ENCODE data around the gene ALPG. TPM values are rescaled to one million over a fixed set of nuclear protein-coding genes. Genes with fewer than 3 reads are reported as not detected.

Gene ALPG
- total RNA-seq, 1 donor from 2014 or later, result 2.4 TPM

DNA sequence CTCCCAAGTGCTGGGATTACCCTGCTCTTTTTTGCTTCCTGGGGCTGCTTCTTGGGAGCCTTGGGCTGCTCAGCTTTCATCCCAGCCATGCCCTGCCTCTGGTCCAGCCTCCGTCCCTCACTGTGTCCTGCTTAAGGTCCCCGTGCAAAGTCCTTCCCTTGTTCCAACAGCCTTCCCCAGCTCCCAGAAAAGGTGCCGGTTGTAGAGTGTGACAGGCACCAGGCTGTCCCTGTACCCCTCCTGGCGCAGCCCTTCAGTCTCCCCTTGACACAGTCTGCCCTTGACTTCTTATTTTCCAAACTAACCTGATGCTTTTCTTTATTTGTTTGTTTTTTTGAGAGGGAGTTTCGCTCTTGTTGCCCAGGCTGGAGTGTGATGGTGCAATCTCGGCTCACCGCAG lies 29.2 kb downstream of the ALPG start:
- no peak overlapping the region for H3K4me3 Mint-ChIP-seq (ENCODE audit: unreplicated experiment)
- TF ChIP-seq, protein P1, sequence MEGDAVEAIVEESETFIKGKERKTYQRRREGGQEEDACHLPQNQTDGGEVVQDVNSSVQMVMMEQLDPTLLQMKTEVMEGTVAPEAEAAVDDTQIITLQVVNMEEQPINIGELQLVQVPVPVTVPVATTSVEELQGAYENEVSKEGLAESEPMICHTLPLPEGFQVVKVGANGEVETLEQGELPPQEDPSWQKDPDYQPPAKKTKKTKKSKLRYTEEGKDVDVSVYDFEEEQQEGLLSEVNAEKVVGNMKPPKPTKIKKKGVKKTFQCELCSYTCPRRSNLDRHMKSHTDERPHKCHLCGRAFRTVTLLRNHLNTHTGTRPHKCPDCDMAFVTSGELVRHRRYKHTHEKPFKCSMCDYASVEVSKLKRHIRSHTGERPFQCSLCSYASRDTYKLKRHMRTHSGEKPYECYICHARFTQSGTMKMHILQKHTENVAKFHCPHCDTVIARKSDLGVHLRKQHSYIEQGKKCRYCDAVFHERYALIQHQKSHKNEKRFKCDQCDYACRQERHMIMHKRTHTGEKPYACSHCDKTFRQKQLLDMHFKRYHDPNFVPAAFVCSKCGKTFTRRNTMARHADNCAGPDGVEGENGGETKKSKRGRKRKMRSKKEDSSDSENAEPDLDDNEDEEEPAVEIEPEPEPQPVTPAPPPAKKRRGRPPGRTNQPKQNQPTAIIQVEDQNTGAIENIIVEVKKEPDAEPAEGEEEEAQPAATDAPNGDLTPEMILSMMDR (IDR thresholded peaks at IDR 0.05; ENCODE audit: partially characterized antibody, unreplicated experiment), result no peak
- H3K27ac Mint-ChIP-seq (ENCODE audit: unreplicated experiment), result no peak overlapping the region
- no peaks in the 10 kb centered on the region for H3K4me1 Mint-ChIP-seq (ENCODE audit: low read depth, unreplicated experiment)
- H3K9me3 Mint-ChIP-seq (ENCODE audit: unreplicated experiment), result peaks cover 2% of the 10 kb centered on the region
- no peak for DNase-seq
- no peaks in the 10 kb centered on the region for H3K36me3 Mint-ChIP-seq (ENCODE audit: unreplicated experiment)
- peaks cover 13% of the 10 kb centered on the region for H3K27me3 Mint-ChIP-seq (ENCODE audit: unreplicated experiment)

DNA sequence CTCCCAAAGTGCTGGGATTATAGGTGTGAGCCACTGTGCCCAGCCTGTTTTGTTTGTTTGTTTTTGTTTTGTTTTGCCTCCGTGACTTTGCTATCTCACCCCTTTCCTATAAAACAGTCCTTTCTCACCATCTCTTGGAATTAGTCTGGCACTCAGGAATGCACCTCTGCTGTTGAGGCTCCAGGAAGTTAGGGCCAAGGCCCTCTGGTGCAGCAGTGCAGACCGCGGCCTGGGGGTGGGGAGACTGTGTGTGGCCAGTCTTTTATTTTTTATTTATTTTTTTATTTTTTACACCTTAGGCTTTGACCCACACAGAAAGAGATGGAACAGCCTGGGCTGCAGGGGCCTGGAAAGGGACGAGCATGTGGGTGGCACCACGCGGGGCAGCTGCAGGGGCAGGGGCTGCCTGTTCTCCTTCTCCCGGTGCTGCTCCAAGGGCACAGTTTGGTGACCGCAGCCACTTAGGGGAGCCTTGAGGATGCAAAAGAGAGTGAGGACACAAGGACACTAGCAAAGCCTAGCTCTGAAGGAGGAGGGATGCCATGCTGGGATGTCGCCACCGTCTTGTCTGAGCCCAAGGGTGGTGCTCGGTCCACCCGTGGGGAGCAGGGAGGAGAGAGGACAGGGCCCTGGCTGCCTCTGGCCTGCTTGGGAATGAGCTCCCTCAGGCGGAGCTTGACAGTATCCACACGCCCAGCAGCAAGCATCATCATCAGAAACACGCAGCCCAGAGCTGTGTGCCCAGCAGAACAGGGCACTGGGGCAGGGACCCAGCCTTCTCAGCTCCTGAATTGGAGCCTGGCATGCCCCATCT lies 29.9 kb downstream of the ALPG start:
- Mint-ChIP-seq H3K27me3 (ENCODE audit: unreplicated experiment) (peaks cover 16% of the 10 kb centered on the region), H3K4me3 (ENCODE audit: unreplicated experiment) (no peak overlapping the region), H3K36me3 (ENCODE audit: unreplicated experiment) (no peaks in the 10 kb centered on the region), H3K9me3 (ENCODE audit: unreplicated experiment) (peaks cover 2% of the 10 kb centered on the region), H3K27ac (ENCODE audit: unreplicated experiment) (no peak overlapping the region), H3K4me1 (ENCODE audit: low read depth, unreplicated experiment) (no peaks in the 10 kb centered on the region)
- TF ChIP-seq, protein P1 (IDR thresholded peaks at IDR 0.05; ENCODE audit: partially characterized antibody, unreplicated experiment), result no peak
- no peak for DNase-seq

DNA sequence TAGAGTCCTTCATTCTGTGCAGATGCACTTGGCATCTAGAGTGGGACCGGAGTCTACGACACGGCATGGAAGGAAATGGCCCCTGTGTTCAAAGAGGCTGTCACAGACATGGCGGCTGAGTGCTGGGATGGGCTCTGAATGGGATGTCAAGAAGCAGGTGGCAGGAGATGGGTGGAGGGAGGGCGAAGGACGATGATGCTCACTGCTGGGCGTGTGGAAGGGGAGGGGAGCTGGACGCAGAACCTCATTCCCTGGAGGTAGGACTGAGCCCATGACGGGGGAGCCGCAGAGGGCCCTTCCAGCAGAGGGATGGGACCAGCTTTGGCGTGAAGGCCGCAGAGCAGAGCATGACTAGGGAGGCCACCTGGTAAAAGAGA lies 30.5 kb downstream of the ALPG start:
- H3K4me1 Mint-ChIP-seq (ENCODE audit: low read depth, unreplicated experiment), result no peaks in the 10 kb centered on the region
- TF ChIP-seq, protein P1 (IDR thresholded peaks at IDR 0.05; ENCODE audit: partially characterized antibody, unreplicated experiment), result no peak
- no peak for DNase-seq
- no peaks in the 10 kb centered on the region for H3K36me3 Mint-ChIP-seq (ENCODE audit: unreplicated experiment)
- peaks cover 2% of the 10 kb centered on the region for H3K9me3 Mint-ChIP-seq (ENCODE audit: unreplicated experiment)
- H3K27me3 Mint-ChIP-seq (ENCODE audit: unreplicated experiment), result peaks cover 16% of the 10 kb centered on the region
- no peak overlapping the region for H3K4me3 Mint-ChIP-seq (ENCODE audit: unreplicated experiment)
- no peak overlapping the region for H3K27ac Mint-ChIP-seq (ENCODE audit: unreplicated experiment)

DNA sequence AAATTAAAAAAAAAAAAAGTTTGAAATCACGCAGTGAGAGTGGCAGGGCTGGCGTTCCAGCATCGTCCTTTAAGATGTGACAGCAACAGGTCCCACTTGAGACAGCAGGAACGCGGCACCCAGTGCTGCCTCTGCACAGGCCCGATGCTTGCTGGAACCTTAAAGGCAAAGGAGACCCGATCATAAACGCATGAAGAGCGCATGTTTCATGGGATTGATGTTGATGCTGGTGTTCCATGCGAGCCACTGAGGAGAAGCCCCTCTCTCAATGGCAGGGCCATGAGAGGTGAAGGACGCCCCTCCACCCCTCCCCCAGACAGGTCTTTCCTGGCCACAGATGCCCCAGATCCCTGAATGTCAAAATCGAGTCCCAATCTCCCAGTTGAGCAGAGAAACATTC lies 31.4 kb downstream of the ALPG start:
- Mint-ChIP-seq H3K4me1 (ENCODE audit: low read depth, unreplicated experiment) (no peaks in the 10 kb centered on the region), H3K4me3 (ENCODE audit: unreplicated experiment) (no peak overlapping the region), H3K27me3 (ENCODE audit: unreplicated experiment) (peaks cover 16% of the 10 kb centered on the region), H3K9me3 (ENCODE audit: unreplicated experiment) (peaks cover 2% of the 10 kb centered on the region), H3K27ac (ENCODE audit: unreplicated experiment) (no peak overlapping the region), H3K36me3 (ENCODE audit: unreplicated experiment) (no peaks in the 10 kb centered on the region)
- TF ChIP-seq, protein P1 (IDR thresholded peaks at IDR 0.05; ENCODE audit: partially characterized antibody, unreplicated experiment), result no peak
- no peak for DNase-seq

DNA sequence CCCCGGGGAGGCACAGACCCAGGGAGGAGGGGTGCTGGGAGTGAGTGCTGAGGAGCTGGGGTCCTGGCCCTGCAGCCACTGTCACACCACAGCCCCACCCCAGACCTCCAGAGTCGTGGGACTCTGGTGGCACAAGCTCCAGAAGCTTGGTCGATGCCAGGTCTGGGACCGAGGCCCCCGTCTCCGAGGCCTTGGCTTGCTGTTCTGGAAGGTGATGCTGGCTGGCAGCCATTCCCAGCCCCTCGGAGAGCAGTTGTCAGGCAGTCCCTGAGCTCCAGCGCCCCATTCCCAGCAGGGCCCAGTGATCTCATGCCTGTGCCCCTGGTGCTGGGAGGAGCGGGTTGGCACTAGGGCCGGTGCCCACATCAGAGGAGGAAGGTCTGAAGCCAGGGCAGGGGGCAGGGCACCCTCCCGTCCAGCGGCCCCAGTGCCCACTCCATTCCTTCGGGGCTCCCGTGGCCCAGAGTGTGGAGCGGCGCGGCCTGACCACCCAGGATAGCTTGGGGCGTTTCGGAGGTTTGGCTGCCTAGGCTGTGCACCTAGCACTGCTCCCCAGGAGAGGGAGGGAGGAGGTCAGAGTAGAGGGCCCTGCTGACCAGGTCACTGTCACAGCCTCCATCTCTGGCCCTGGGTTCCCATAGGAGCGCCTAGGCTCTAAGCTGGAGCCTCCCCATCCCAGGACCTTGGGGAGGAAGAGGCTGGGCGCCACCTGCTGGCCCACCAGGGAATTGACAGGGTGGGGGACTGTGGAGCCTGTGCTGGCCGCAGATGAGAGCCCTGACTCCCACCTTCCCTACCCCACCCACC lies 32.5 kb downstream of the ALPG start:
- Mint-ChIP-seq H3K4me3 (ENCODE audit: unreplicated experiment) (no peak overlapping the region), H3K9me3 (ENCODE audit: unreplicated experiment) (peaks cover 2% of the 10 kb centered on the region), H3K4me1 (ENCODE audit: low read depth, unreplicated experiment) (no peaks in the 10 kb centered on the region), H3K36me3 (ENCODE audit: unreplicated experiment) (no peaks in the 10 kb centered on the region), H3K27me3 (ENCODE audit: unreplicated experiment) (peaks cover 16% of the 10 kb centered on the region), H3K27ac (ENCODE audit: unreplicated experiment) (no peak overlapping the region)
- TF ChIP-seq, protein P1 (IDR thresholded peaks at IDR 0.05; ENCODE audit: partially characterized antibody, unreplicated experiment), result peak; percentile 75
- peak; percentile 59 for DNase-seq

All from glutamatergic neuron (in vitro differentiated cells).